GM23248 (cell line): ENCODE results near the gene SMAD4. TPM values are rescaled to one million over a fixed set of nuclear protein-coding genes. Genes with fewer than 3 reads are reported as not detected.

Source experiments
- DNase-seq: peaks from one replicate; pipeline ENCODE4 v3.0.0-alpha.2; 2015
- H2AFZ ChIP-seq: fragments of 200-600 bp; sonication (generic); 2 replicates; pipeline ENCODE4 v1.6.1; 2016; ENCODE audit warnings: antibody characterized with exemption
- H3F3A ChIP-seq: fragments of 200-600 bp; sonication (generic); 2 replicates; pipeline ENCODE4 v1.6.1; 2016; ENCODE audit warnings: mild to moderate bottlenecking, antibody characterized with exemption, mixed run types; ENCODE audit not compliant: insufficient read depth
- H3K27ac ChIP-seq: fragments of 200-600 bp; sonication (generic); 2 replicates; pipeline ENCODE4 v1.5.1; 2016; ENCODE audit warnings: mild to moderate bottlenecking
- H3K27me3 ChIP-seq: fragments of 200-600 bp; sonication (generic); replicated peaks from 2 replicates; pipeline ENCODE4 v1.6.1; 2016; ENCODE audit warnings: mild to moderate bottlenecking; ENCODE audit not compliant: insufficient read depth
- H3K36me3 ChIP-seq: fragments of 200-600 bp; sonication (generic); 2 replicates; pipeline ENCODE4 v1.6.1; 2016; ENCODE audit warnings: low read depth, mild to moderate bottlenecking
- H3K4me1 ChIP-seq: fragments of 200-600 bp; sonication (generic); 2 replicates; pipeline ENCODE4 v1.6.1; 2016; ENCODE audit warnings: mild to moderate bottlenecking; ENCODE audit not compliant: insufficient read depth
- H3K4me2 ChIP-seq: fragments of 200-600 bp; sonication (generic); one replicate; pipeline ENCODE4 v1.6.1; 2016; ENCODE audit warnings: mild to moderate bottlenecking; ENCODE audit not compliant: unreplicated experiment
- H3K4me3 ChIP-seq: fragments of 200-600 bp; sonication (generic); 2 replicates; pipeline ENCODE4 v1.5.1; 2016; ENCODE audit warnings: mild to moderate bottlenecking
- H3K79me2 ChIP-seq: fragments of 200-600 bp; sonication (generic); 2 replicates; pipeline ENCODE4 v1.6.1; 2016; ENCODE audit warnings: mild to moderate bottlenecking; ENCODE audit not compliant: insufficient read depth
- H3K9ac ChIP-seq: fragments of 200-600 bp; sonication (generic); 2 replicates; pipeline ENCODE4 v1.6.1; 2016; ENCODE audit warnings: mild to moderate bottlenecking
- H3K9me2 ChIP-seq: fragments of 200-600 bp; sonication (generic); 2 replicates; pipeline ENCODE4 v1.6.1; 2016; ENCODE audit warnings: mixed run types, mild to moderate bottlenecking, moderate library complexity; ENCODE audit not compliant: insufficient read depth
- H3K9me3 ChIP-seq: fragments of 200-600 bp; sonication (generic); one replicate; pipeline ENCODE4 v1.6.1; 2017; ENCODE audit warnings: low read depth
- H4K20me1 ChIP-seq: fragments of 200-600 bp; sonication (generic); 2 replicates; pipeline ENCODE4 v1.6.0; 2016; ENCODE audit not compliant: insufficient read depth
- EZH2 ChIP-seq: fragments of 200-600 bp; sonication (generic); IDR thresholded peaks from 2 replicates; pipeline ENCODE4 v1.6.1; 2018; ENCODE audit warnings: antibody characterized with exemption, mild to moderate bottlenecking; ENCODE audit not compliant: insufficient read depth, poor library complexity, severe bottlenecking
- EZH2phosphoT487 ChIP-seq: fragments of 200-600 bp; sonication (generic); IDR thresholded peaks from 2 replicates; pipeline ENCODE4 v1.6.1; 2018; ENCODE audit warnings: antibody characterized with exemption, moderate library complexity, mild to moderate bottlenecking, low read depth; ENCODE audit not compliant: insufficient read depth
- WGBS, 2 experiments: methylation state at CpG; one replicate each; pipeline ENCODE4 v1.1.6; 2015 to 2017; ENCODE audit warnings: low lambda C conversion rate in 2 of 2, low coverage in 1 of 2; ENCODE audit errors: missing lambda C conversion rate in 2 of 2; 5-methylcytosine and 5-hydroxymethylcytosine counted together
- in situ Hi-C: fragments of 300-500 bp; cut with MboI; formaldehyde crosslinking; loops from 2 replicates; pipeline ENCODE4 v1.15.0; 2020
- polyA plus RNA-seq: library from polyadenylated mRNA; unstranded; fragments of >200 nt; fragmentation: Nextera tagmentation; extraction: Ambion mirVana; gene quantifications from 2 replicates; pipeline ENCODE4 v1.2.1, GENCODE V29; 2016
- total RNA-seq: library from RNA; depleted of rRNA; stranded (reverse); fragments of >200 nt; shearing (Covaris generic); gene quantifications from 2 replicates; pipeline ENCODE4 v1.2.3, GENCODE V29; 2014

Gene SMAD4
- total and polyA plus RNA-seq, 2 experiments from 2014 or later = 39.6 to 90.4 TPM

GRCh38 chr18:51100385-51101120 lies 70.5 kb downstream of the SMAD4 start:
- Histone ChIP-seq H4K20me1 (no peaks in the 10 kb centered on the region), H3K9ac (no peak overlapping the region), H3K27me3 (no peaks in the 10 kb centered on the region), H3K79me2 (no peaks in the 10 kb centered on the region), H2AFZ (no peak overlapping the region), H3K4me3 (no peak overlapping the region), H3K27ac (no peak overlapping the region), H3K4me1 (no peaks in the 10 kb centered on the region), H3K9me3 (no peaks in the 10 kb centered on the region), H3F3A (no peaks in the 10 kb centered on the region), H3K36me3 (no peaks in the 10 kb centered on the region), H3K9me2 (no peaks in the 10 kb centered on the region), H3K4me2 (no peak overlapping the region)
- TF ChIP-seq EZH2phosphoT487 (no peak), EZH2 (no peak)
- in situ Hi-C loops = loop anchor here (10.0 to 25.0 kb wide), 3 partner anchors 284 to 787 kb away; no protein-coding TSS in a partner anchor
- 71 to 75% methylated on average over 8 of the region's 8 CpGs for WGBS, 2 experiments
- DNase-seq = no peak

DNA sequence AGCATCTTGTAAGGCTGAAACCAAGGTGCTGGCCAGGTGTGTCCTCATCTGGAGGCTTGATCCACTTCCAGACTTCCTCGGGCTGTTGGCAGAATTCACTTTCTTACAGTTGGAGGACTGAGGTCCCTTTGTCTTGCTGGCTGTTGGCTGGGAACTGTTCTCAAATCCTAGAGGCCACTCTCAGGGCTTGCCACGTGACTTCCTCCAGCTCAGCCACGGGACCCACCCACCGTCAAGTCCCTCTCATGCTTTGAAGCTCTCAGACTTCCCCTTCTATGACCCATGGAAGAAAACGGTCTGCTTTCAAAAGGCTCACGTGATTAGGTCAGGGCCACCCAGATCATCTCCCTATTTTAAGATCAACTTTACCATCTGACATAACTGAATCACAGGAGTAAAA lies 77.1 kb downstream of the SMAD4 start:
- H3K27me3 ChIP-seq = no peaks in the 10 kb centered on the region
- no peak overlapping the region for H3K4me3 ChIP-seq
- H3K27ac ChIP-seq = no peak overlapping the region
- H3K9ac ChIP-seq = no peak overlapping the region
- TF ChIP-seq EZH2phosphoT487 (no peak), EZH2 (no peak)
- H3F3A ChIP-seq = no peaks in the 10 kb centered on the region
- H3K9me3 ChIP-seq = no peaks in the 10 kb centered on the region
- no peak overlapping the region for H3K4me2 ChIP-seq
- no peaks in the 10 kb centered on the region for H3K9me2 ChIP-seq
- in situ Hi-C loops = loop anchor here (10.0 to 25.0 kb wide), 3 partner anchors 278 to 780 kb away; no protein-coding TSS in a partner anchor
- H4K20me1 ChIP-seq = no peaks in the 10 kb centered on the region
- H3K4me1 ChIP-seq = no peaks in the 10 kb centered on the region
- H3K36me3 ChIP-seq = no peaks in the 10 kb centered on the region
- H2AFZ ChIP-seq = no peak overlapping the region
- H3K79me2 ChIP-seq = no peaks in the 10 kb centered on the region
- WGBS, 2 experiments = 70 to 76% methylated on average over 6 of the region's 6 CpGs
- DNase-seq = no peak

DNA sequence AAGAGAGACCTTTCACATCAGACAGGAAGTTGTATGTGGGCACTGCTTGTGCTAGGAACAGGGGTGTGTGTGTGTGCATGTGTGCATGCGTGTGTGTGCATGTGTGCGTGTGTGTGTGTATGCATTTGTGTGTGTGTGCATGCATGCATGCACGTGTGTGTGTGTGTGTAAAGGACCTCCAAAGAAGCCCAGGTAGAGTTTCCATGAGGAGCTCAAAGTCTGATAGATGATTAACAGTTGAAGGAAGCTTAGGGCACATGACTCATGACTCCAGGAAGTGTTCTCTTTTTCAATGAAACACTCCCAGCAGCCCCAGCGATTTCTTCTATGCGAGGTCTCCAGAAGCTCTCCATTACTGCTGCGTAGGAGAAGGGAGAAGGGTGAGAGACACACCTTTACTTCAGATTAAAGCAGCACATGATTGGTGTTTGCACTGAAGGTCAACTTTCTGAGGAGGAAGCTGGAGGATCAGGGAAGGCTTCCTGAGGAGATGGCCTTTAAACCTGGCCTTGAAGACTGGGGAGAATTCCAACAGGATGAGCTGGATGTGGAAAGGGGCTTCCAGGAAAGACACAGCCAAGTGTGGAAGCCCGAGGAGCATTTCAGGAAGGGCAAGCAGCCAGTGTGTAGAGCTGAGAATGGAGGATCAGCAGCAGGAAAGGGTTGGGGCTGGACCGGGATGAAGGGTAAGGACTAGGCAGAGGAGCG lies 77.7 kb downstream of the SMAD4 start:
- no peaks in the 10 kb centered on the region for H3F3A ChIP-seq
- no peaks in the 10 kb centered on the region for H3K9me3 ChIP-seq
- in situ Hi-C loops = loop anchor here (10.0 to 25.0 kb wide), 3 partner anchors 277 to 780 kb away; no protein-coding TSS in a partner anchor
- no peaks in the 10 kb centered on the region for H3K79me2 ChIP-seq
- peak; percentile 22 for DNase-seq
- no peaks in the 10 kb centered on the region for H4K20me1 ChIP-seq
- no peak overlapping the region for H3K4me2 ChIP-seq
- WGBS, 2 experiments = 74 to 75% methylated on average over 9 of the region's 9 CpGs
- H3K27ac ChIP-seq = no peak overlapping the region
- no peak for TF ChIP-seq EZH2
- TF ChIP-seq EZH2phosphoT487 = no peak
- H3K27me3 ChIP-seq = no peaks in the 10 kb centered on the region
- H2AFZ ChIP-seq = peak overlapping the region; percentile 60
- no peaks in the 10 kb centered on the region for H3K9me2 ChIP-seq
- H3K9ac ChIP-seq = no peak overlapping the region
- no peak overlapping the region for H3K4me3 ChIP-seq
- no peaks in the 10 kb centered on the region for H3K36me3 ChIP-seq
- H3K4me1 ChIP-seq = no peaks in the 10 kb centered on the region

DNA sequence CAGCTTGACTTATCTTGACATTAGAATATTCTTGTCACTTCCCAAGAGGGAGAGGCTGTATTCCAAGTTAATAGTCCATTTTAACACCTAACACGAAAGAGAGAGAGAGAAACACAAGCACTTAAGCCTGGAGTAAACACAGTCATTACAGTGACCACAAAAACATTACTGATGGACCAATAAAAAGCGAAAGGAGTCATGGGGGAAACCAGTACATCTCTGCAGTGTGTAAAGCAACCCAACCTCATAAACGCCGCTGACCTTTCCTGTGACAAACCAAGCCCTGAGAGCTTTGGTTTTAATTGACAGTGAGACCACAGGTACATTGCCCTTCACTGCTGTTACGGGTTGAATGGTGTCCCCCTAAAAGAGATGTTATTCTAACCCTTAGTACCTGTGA lies 78.3 kb downstream of the SMAD4 start:
- peak overlapping the region; percentile 60 for H2AFZ ChIP-seq
- no peak overlapping the region for H3K9ac ChIP-seq
- H3K9me3 ChIP-seq = no peaks in the 10 kb centered on the region
- no peak overlapping the region for H3K4me3 ChIP-seq
- in situ Hi-C loops = loop anchor here (10.0 to 25.0 kb wide), 3 partner anchors 276 to 779 kb away; no protein-coding TSS in a partner anchor
- 63 to 65% methylated on average over 5 of the region's 5 CpGs for WGBS, 2 experiments
- no peaks in the 10 kb centered on the region for H3K9me2 ChIP-seq
- no peak overlapping the region for H3K27ac ChIP-seq
- H3K79me2 ChIP-seq = no peaks in the 10 kb centered on the region
- no peaks in the 10 kb centered on the region for H3K4me1 ChIP-seq
- no peaks in the 10 kb centered on the region for H3K36me3 ChIP-seq
- DNase-seq = no peak
- no peaks in the 10 kb centered on the region for H3F3A ChIP-seq
- no peaks in the 10 kb centered on the region for H3K27me3 ChIP-seq
- no peak overlapping the region for H3K4me2 ChIP-seq
- no peak for TF ChIP-seq EZH2phosphoT487
- TF ChIP-seq EZH2 = no peak
- H4K20me1 ChIP-seq = no peaks in the 10 kb centered on the region
